HepG2 (cell line): ENCODE measurements around the gene KLHL12.

Experiments
- CREB1 ChIP-seq, 2 experiments: fragments of 450-650 bp in 1 of 2; IDR thresholded peaks; 2 replicates each; pipeline ENCODE4 v1.6.1; 2016 to 2017; ENCODE audit warnings: control low read depth in 1 of 2, mild to moderate bottlenecking in 1 of 2, missing compliant biosample characterization in 1 of 2, missing genetic modification characterization in 1 of 2
- CTCF ChIP-seq: sonication (generic); formaldehyde crosslinking; IDR thresholded peaks from 2 replicates; pipeline ENCODE4 v1.5.0; 2020; ENCODE audit warnings: mild to moderate bottlenecking, missing genetic modification reagents, moderate library complexity
- HMG20B ChIP-seq: conservative IDR thresholded peaks from 2 replicates; pipeline ENCODE4 v1.6.1; 2016; ENCODE audit warnings: missing genetic modification reagents, missing compliant biosample characterization
- PHF8 ChIP-seq: sonication (generic); formaldehyde crosslinking; IDR thresholded peaks from 2 replicates; pipeline ENCODE4 v1.5.0; 2020; ENCODE audit warnings: missing genetic modification reagents
- POLR2AphosphoS5 ChIP-seq: IDR thresholded peaks from 2 replicates; pipeline ENCODE4 v1.6.1; 2012; ENCODE audit warnings: low read depth, low read length
- TGIF2 ChIP-seq: IDR thresholded peaks from 2 replicates; pipeline ENCODE4 v1.6.1; 2016; ENCODE audit warnings: control low read depth, missing compliant biosample characterization
- ZMAT3 ChIP-seq: sonication (generic); formaldehyde crosslinking; conservative IDR thresholded peaks from 2 replicates; pipeline ENCODE4 v1.7.0; 2021; ENCODE audit warnings: missing genetic modification reagents
- ZNF616 ChIP-seq: sonication (generic); formaldehyde crosslinking; IDR thresholded peaks from 2 replicates; pipeline ENCODE4 v1.5.0; 2020; ENCODE audit warnings: low read depth, mild to moderate bottlenecking, missing genetic modification reagents

GRCh38 chr1:202890392-202890791 is 36.6 kb downstream of the KLHL12 start:
- no peak for TF ChIP-seq ZNF616 (CRISPR knock-in tag)
- TF ChIP-seq HMG20B (CRISPR knock-in tag), result no peak
- TF ChIP-seq ZMAT3, result no peak
- TF ChIP-seq CREB1 (IDR thresholded peaks at IDR 0.05), result no peak
- no peak for TF ChIP-seq CREB1 (CRISPR knock-in tag; IDR thresholded peaks at IDR 0.05)
- no peak for TF ChIP-seq CTCF (CRISPR knock-in tag)
- TF ChIP-seq TGIF2 (CRISPR knock-in tag), result no peak
- TF ChIP-seq POLR2AphosphoS5, result no peak
- TF ChIP-seq PHF8, result no peak
